ENCODE measurements around the gene LTBP4. TPM values are rescaled to one million over a fixed set of nuclear protein-coding genes. Genes with fewer than 3 reads are reported as not detected.

The LTBP4 gene
- total and polyA plus RNA-seq, 2 of the 13 experiments (the other 11 are each of a cell fraction or from before 2014, with no cell fraction given) = 0.86 to 2.3 TPM

- no peak for TF ChIP-seq CCDC6 (CRISPR knock-in tag; IDR thresholded peaks at IDR 0.05)
- TF ChIP-seq SMYD3 (CRISPR knock-in tag; IDR thresholded peaks at IDR 0.05) = 0 out of 2 replicates have a peak, but pooled peaks have one; percentile 67
- TF ChIP-seq HMGXB4 (CRISPR knock-in tag; IDR thresholded peaks at IDR 0.05; ENCODE audit: borderline replicate concordance in 1 of 2, low read depth in 1 of 2) = peak in 1 of 2 experiments; percentile 30; a peak in 1 of 4 replicates
- TF ChIP-seq RFX5 (IDR thresholded peaks at IDR 0.05; ENCODE audit: low read depth, low read length) = no peak
- peak; percentile 32 for TF ChIP-seq RBM39 (IDR thresholded peaks at IDR 0.05; ENCODE audit: low read depth, low read length, poor library complexity, severe bottlenecking)
- TF ChIP-seq SP1 (IDR thresholded peaks at IDR 0.05) = no peak
- peak; percentile 93 for TF ChIP-seq SP1 (CRISPR knock-in tag; IDR thresholded peaks at IDR 0.05)
- peak; percentile 50 for TF ChIP-seq YY1 (IDR thresholded peaks at IDR 0.05; ENCODE audit: insufficient read depth, insufficient replicate concordance, low read depth, low read length)
- TF ChIP-seq LBX2 (CRISPR knock-in tag; IDR thresholded peaks at IDR 0.05; ENCODE audit: borderline replicate concordance) = no peak
- TF ChIP-seq ASH2L (IDR thresholded peaks at IDR 0.05; ENCODE audit: insufficient read length, low read depth, low read length) = peak; percentile 62
- 0 out of 2 replicates have a peak, but pooled peaks have one; percentile 63 for TF ChIP-seq ZFP82 (CRISPR knock-in tag; IDR thresholded peaks at IDR 0.05; ENCODE audit: borderline replicate concordance)
- TF ChIP-seq ERF (CRISPR knock-in tag; IDR thresholded peaks at IDR 0.05) = peak; percentile 62; the same call in 1 of the 2 replicates
- TF ChIP-seq PHF8 (CRISPR knock-in tag; IDR thresholded peaks at IDR 0.05) = peak; percentile 63; the same call in 1 of the 2 replicates
- TF ChIP-seq ZNF441 (CRISPR knock-in tag; IDR thresholded peaks at IDR 0.05; ENCODE audit: borderline replicate concordance) = no peak
- 0 out of 2 replicates have a peak, but pooled peaks have one; percentile 43 for TF ChIP-seq CHD2 (IDR thresholded peaks at IDR 0.05; ENCODE audit: low read depth, low read length)
- peak; percentile 98 for TF ChIP-seq SP2 (CRISPR knock-in tag; IDR thresholded peaks at IDR 0.05)
- TF ChIP-seq ZNF367 (CRISPR knock-in tag; IDR thresholded peaks at IDR 0.05; ENCODE audit: borderline replicate concordance) = no peak
- TF ChIP-seq SMAD1 (CRISPR knock-in tag; IDR thresholded peaks at IDR 0.05; ENCODE audit: borderline replicate concordance, low read depth) = 0 out of 2 replicates have a peak, but pooled peaks have one; percentile 70
- peak; percentile 57; the same call in 1 of the 2 replicates for TF ChIP-seq POLR2AphosphoS5 (IDR thresholded peaks at IDR 0.05; ENCODE audit: low read depth, low read length)
- TF ChIP-seq RBFOX2 (IDR thresholded peaks at IDR 0.05; ENCODE audit: low read depth, low read length) = peak; percentile 66
- peak; percentile 99 for TF ChIP-seq ELF1 (CRISPR knock-in tag; IDR thresholded peaks at IDR 0.05)
- TF ChIP-seq NCOA1 (CRISPR knock-in tag; IDR thresholded peaks at IDR 0.05) = no peak
- TF ChIP-seq KDM5A (IDR thresholded peaks at IDR 0.05; ENCODE audit: borderline replicate concordance, low read length) = peak; percentile 39; the same call in 1 of the 2 replicates
- peak; percentile 65 for TF ChIP-seq THAP11 (CRISPR knock-in tag; IDR thresholded peaks at IDR 0.05)
- peak; percentile 82 for TF ChIP-seq KAT8 (CRISPR knock-in tag; IDR thresholded peaks at IDR 0.05)
- peak; percentile 94 for TF ChIP-seq ELF4 (CRISPR knock-in tag; IDR thresholded peaks at IDR 0.05; ENCODE audit: borderline replicate concordance)
- TF ChIP-seq ZNF24 (IDR thresholded peaks at IDR 0.05) = no peak
- 0 out of 2 replicates have a peak, but pooled peaks have one; percentile 7 for TF ChIP-seq FOXA3 (CRISPR knock-in tag; IDR thresholded peaks at IDR 0.05)
- TF ChIP-seq RAD21 (CRISPR knock-in tag; IDR thresholded peaks at IDR 0.05) = 0 out of 2 replicates have a peak, but pooled peaks have one; percentile 12
- 0 out of 2 replicates have a peak, but pooled peaks have one; percentile 50 for TF ChIP-seq TARDBP (CRISPR knock-in tag; IDR thresholded peaks at IDR 0.05)
Observed at GRCh38 chr19:40576585-40577451, 24.4 kb upstream of the LTBP4 start, which contains the start of gene SHKBP1 (continued).

Measured in HepG2 (cell line).